Esophagus squamous epithelium (tissue), 4 donors: ENCODE data around the gene USH2A.

Experiments used
- CTCF ChIP-seq, 6 experiments: fragments of 450-650 bp in 4 of 6; fragments of 200-600 bp in 2 of 6; sonication (generic) in 2 of 6; IDR thresholded peaks; one replicate each; pipeline ENCODE4 v1.5.1; 2016 to 2019; ENCODE audit warnings: antibody characterized with exemption in 6 of 6, mild to moderate bottlenecking in 4 of 6, moderate library complexity in 4 of 6
- POLR2A ChIP-seq, 4 donors: fragments of 450-650 bp; IDR thresholded peaks; one replicate each; pipeline ENCODE4 v1.6.1; 2017; ENCODE audit warnings: antibody characterized with exemption in 4 of 4, mild to moderate bottlenecking in 4 of 4, moderate library complexity in 3 of 4

- TF ChIP-seq POLR2A (IDR thresholded peaks at IDR 0.05) (no peak), CTCF (IDR thresholded peaks at IDR 0.05) (no peak)
Observed at GRCh38 chr1:215923129-215923824, 500.0 kb downstream of the USH2A start.
